ENCODE data around the gene SHMT1. TPM values are rescaled to one million over a fixed set of nuclear protein-coding genes. Genes with fewer than 3 reads are reported as not detected.

The SHMT1 gene
- total RNA-seq, 1 donor from 2014 or later, result 7.9 TPM

DNA sequence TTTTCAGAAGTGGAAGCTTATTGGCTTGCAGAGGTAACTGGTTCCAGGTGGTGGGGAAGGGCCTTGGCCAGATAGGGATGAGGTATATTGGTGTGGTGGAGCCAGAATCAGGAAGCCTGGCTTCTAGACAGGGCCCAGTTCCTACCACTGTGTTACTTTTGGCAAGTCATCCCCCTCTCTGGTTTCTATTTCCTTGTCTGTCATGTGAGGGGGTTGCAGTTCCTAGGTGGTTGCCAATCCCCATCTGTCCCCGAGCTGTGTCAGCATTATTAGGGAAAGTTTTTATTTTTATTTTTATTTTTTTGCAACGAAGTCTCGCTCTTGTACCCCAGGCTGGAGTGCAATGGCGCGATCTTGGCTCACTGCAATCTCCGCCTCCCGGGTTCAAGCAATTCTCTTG, 45.2 kb downstream of the SHMT1 start:
- H3K9me3 Mint-ChIP-seq (ENCODE audit: unreplicated experiment), result peaks cover 5% of the 10 kb centered on the region
- peaks cover 20% of the 10 kb centered on the region for H3K4me1 Mint-ChIP-seq (ENCODE audit: low read depth, unreplicated experiment)
- peaks cover 3% of the 10 kb centered on the region for H3K27me3 Mint-ChIP-seq (ENCODE audit: unreplicated experiment)
- DNase-seq, result no peak
- H3K27ac Mint-ChIP-seq (ENCODE audit: unreplicated experiment), result no peak overlapping the region
- TF ChIP-seq, protein P1, sequence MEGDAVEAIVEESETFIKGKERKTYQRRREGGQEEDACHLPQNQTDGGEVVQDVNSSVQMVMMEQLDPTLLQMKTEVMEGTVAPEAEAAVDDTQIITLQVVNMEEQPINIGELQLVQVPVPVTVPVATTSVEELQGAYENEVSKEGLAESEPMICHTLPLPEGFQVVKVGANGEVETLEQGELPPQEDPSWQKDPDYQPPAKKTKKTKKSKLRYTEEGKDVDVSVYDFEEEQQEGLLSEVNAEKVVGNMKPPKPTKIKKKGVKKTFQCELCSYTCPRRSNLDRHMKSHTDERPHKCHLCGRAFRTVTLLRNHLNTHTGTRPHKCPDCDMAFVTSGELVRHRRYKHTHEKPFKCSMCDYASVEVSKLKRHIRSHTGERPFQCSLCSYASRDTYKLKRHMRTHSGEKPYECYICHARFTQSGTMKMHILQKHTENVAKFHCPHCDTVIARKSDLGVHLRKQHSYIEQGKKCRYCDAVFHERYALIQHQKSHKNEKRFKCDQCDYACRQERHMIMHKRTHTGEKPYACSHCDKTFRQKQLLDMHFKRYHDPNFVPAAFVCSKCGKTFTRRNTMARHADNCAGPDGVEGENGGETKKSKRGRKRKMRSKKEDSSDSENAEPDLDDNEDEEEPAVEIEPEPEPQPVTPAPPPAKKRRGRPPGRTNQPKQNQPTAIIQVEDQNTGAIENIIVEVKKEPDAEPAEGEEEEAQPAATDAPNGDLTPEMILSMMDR (IDR thresholded peaks at IDR 0.05; ENCODE audit: partially characterized antibody, unreplicated experiment), result no peak
- no peak overlapping the region for H3K4me3 Mint-ChIP-seq (ENCODE audit: unreplicated experiment)
- H3K36me3 Mint-ChIP-seq (ENCODE audit: unreplicated experiment), result no peaks in the 10 kb centered on the region

DNA sequence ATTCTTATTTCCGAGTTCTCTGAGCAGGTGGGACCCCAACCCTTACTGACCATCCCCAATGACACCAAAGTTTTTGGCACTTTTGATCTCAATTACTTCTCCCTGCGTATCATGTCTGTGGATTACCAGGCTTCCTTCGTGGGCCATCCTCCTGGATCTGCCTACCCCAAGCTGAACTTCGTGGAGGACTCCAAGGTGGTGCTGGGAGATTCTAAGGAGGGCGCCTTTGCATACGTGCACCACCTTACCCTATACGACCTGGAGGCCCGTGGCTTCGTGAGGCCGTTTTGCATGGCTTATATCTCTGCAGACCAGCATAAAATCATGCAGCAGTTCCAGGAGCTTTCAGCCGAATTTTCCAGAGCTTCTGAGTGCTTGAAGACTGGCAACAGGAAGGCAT, 47.4 kb downstream of the SHMT1 start:
- Mint-ChIP-seq H3K27ac (ENCODE audit: unreplicated experiment) (peak overlapping the region; percentile 97), H3K4me1 (ENCODE audit: low read depth, unreplicated experiment) (peaks cover 21% of the 10 kb centered on the region)

DNA sequence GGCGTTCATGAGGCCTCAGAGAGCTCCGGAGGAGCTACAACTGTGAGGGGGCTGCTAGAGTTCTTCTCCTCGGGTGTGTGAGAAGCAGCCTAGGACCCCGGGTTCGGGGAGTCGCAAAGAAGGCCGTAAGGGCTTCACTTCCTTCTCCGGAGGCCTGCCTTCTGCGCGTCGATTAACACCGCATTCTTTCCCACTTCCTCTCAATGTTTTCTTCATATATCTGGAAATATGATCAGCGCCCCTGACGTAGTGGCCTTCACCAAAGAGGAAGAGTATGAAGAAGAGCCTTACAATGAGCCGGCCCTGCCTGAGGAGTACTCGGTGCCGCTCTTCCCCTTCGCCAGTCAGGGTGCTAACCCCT, 47.8 kb downstream of the SHMT1 start:
- DNase-seq, result no peak
- Mint-ChIP-seq H3K36me3 (ENCODE audit: unreplicated experiment) (no peaks in the 10 kb centered on the region), H3K4me3 (ENCODE audit: unreplicated experiment) (peak overlapping the region; percentile 95), H3K4me1 (ENCODE audit: low read depth, unreplicated experiment) (peaks cover 21% of the 10 kb centered on the region), H3K9me3 (ENCODE audit: unreplicated experiment) (peaks cover 4% of the 10 kb centered on the region), H3K27me3 (ENCODE audit: unreplicated experiment) (peaks cover 5% of the 10 kb centered on the region), H3K27ac (ENCODE audit: unreplicated experiment) (peak overlapping the region; percentile 97)
- TF ChIP-seq, protein P1 (IDR thresholded peaks at IDR 0.05; ENCODE audit: partially characterized antibody, unreplicated experiment), result no peak

More for the DNA sequence above, 47.4 kb downstream of the SHMT1 start:
- peak overlapping the region; percentile 95 for H3K4me3 Mint-ChIP-seq (ENCODE audit: unreplicated experiment)
- DNase-seq, result no peak
- H3K9me3 Mint-ChIP-seq (ENCODE audit: unreplicated experiment), result peaks cover 4% of the 10 kb centered on the region
- no peaks in the 10 kb centered on the region for H3K36me3 Mint-ChIP-seq (ENCODE audit: unreplicated experiment)
- peaks cover 3% of the 10 kb centered on the region for H3K27me3 Mint-ChIP-seq (ENCODE audit: unreplicated experiment)
- TF ChIP-seq, protein P1 (IDR thresholded peaks at IDR 0.05; ENCODE audit: partially characterized antibody, unreplicated experiment), result no peak

DNA sequence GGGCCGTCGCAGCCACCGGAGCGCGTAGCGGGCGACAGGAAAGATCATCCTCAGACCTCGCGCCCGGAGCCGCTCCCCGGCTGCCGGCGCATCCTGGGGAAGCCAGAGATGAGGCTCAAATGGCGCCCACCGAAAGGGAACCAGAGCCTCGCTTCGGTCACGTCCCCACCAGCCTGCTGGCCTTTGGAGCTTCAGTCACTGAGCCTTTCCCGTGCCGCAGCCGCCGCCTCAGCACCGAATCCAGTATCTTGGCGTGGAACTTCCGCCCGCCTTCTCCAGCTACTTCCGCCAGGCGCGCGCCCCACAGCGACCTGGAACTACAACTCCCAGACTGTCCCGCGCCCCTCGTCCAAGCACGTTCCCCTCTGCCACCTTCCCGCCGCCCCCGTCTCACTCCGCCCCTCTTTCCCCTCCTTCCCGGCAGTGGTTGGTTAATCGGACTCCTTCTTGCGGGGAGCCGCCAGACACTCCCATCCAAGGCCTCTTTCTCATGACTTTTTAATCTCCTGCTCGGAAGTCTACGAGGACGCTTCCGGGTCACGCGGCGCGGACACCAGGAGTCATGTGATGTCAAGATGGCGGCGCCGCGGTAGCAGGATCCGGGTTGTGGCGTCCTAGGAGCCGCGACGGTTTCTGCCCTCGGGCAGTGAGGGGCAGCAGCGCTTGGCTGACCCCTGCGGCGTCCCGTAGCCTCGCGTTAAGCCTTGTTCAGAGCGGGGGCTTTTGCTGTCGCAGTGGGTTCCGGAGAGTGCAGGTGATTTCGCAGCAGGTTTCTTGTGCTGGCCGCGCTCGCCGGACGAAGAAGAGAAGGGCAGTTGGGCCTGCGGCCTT, 48.4 kb downstream of the SHMT1 start, which contains the start of the genes SMCR8 and TOP3A:
SMCR8 (plus strand) TSS at position 563 of the 831 bp plus-strand sequence. CDS start 497 bp downstream, outside the sequence.
TOP3A (minus strand) TSS at position 264 of the 831 bp plus-strand sequence; CDS start at position 48, 216 bp downstream.
- peak; percentile 96 for DNase-seq
- H3K4me1 Mint-ChIP-seq (ENCODE audit: low read depth, unreplicated experiment), result peaks cover 17% of the 10 kb centered on the region
- H3K27me3 Mint-ChIP-seq (ENCODE audit: unreplicated experiment), result peaks cover 7% of the 10 kb centered on the region
- peak within 1 kb of the TSS; percentile 95 for H3K4me3 Mint-ChIP-seq (ENCODE audit: unreplicated experiment)
- TF ChIP-seq, protein P1 (IDR thresholded peaks at IDR 0.05; ENCODE audit: partially characterized antibody, unreplicated experiment), result peak; percentile 8
- H3K9me3 Mint-ChIP-seq (ENCODE audit: unreplicated experiment), result peaks cover 4% of the 10 kb centered on the region
- H3K27ac Mint-ChIP-seq (ENCODE audit: unreplicated experiment), result peak within 1 kb of the TSS; percentile 97
- no peaks in the 10 kb centered on the region for H3K36me3 Mint-ChIP-seq (ENCODE audit: unreplicated experiment)
